IPS-11a (cell line): ENCODE results near the gene KLHL26.

Experiments used
- H3K4me3 ChIP-seq: one replicate; pipeline ENCODE4 v1.5.1; 2013; ENCODE audit warnings: low read depth, low read length, control low read depth

Gene KLHL26

GRCh38 chr19:18712981-18713380 lies 76.2 kb downstream of the KLHL26 start:
- H3K4me3 ChIP-seq, result no peak overlapping the region

- H3K4me3 ChIP-seq, result no peak overlapping the region
Observed at GRCh38 chr19:18713550-18714117, 76.8 kb downstream of the KLHL26 start.

DNA sequence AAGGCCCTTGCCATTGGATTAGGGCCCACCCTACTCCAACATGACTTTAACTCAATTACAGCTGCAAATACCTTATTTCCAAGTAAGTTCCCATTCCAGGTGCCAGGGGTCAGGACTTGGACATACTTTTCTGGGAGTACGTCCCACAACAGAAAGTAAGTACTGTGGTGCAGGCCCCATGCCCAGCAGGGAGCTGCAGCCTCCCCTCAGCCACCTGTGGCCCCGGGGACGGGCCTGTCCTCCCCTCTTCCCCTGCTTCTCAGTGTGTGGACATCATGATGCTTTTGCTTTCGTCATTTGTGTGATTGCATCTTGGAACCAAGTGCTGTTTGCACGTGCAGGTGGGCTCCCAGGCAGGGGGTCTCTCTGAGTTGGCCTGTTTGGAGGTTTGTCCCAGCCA lies 78.6 kb downstream of the KLHL26 start:
- H3K4me3 ChIP-seq, result no peak overlapping the region

DNA sequence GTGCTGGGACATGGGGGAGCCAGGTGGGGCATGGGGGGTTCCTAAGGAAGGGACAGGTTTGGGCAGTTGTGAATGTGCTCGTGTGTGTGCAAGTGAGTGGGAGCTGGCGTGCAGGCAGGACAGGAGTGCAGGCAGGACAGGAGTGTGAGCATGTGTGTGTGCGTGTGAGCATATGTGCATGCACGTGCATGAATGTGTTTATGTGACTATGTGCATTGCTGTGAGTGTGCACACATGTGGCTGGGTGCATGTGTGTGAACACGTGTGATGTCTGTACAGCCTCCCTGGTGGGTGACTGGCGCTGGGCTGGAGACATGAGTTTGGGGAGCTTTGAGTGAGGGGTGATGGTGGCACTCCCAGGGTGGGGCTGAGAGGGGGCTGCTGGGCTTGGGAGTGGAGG lies 80.0 kb downstream of the KLHL26 start:
- no peak overlapping the region for H3K4me3 ChIP-seq

DNA sequence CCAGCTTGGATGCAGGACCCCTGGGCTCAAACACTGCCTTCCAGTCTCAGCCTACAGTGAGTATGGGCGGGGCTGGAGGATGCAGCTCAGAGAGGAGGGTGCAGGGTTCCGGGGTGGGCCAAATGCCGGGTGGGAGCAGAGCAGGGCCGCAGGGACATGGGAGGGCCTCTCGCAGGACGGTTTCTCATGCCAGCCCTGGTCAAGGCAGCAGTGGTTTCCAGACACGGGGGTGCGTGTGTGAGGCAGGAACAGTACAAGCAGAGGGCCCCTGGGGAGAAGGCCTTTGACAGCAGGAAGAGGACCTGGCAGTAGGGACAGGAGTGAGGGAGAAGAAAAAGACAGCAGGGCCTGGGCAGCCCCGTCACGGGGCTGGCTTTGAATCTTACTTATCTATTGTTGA lies 80.8 kb downstream of the KLHL26 start:
- no peak overlapping the region for H3K4me3 ChIP-seq

GRCh38 chr19:18718015-18718526 lies 81.2 kb downstream of the KLHL26 start:
- no peak overlapping the region for H3K4me3 ChIP-seq

DNA sequence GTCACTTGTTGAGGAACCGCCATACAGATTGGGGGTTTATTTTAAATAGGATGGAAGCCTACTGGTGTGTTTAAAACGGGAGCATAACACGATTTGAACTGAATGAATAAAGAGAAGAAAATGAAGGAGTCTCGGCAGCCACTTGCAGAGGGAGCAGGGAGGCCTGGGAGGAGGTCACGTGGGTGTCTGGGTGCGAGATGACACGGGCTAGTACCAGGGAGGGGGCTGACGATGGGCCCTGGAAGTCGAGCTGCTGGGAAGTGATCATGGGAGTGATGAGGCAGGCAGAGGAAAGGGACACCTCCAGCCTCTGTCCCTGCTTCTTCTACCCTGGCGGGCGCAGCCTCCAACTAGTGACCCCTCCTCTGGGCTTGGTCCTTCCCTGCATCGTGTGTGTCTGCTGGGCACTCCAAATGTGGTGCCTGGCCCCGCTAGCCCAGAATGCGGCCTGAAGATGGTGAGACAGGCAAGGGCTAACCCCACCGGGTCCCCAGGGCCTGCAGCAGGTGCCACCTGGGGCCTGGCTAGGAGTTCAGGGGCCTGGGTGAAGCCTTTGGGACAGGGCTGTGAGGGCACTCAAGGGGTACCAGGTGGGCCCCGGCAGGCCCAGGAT lies 82.1 kb downstream of the KLHL26 start:
- H3K4me3 ChIP-seq, result no peak overlapping the region

DNA sequence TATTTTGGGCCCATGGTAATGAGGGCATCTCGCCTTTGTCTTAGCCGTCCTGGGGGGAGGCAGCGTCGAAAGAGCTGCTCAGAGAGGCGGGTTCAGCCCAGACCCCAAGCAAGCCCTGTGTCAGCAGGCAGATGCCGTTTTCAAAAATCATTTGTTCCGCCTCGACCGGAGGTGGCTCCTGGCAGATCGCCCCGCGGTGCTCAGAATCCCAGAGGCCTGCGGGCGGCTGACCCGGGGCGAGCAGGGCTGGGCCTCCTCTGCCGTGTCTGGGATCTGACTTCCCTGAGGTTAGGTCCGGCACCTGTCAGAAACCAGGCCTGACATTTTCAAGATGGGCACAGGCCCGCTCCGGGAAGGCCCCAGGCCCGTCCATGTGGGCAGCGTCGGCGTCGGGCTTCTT lies 82.7 kb downstream of the KLHL26 start:
- no peak overlapping the region for H3K4me3 ChIP-seq
